K562 (cell line): ENCODE data around the gene MTFR2. TPM values are rescaled to one million over a fixed set of nuclear protein-coding genes. Genes with fewer than 3 reads are reported as not detected.

Source experiments
- ARID3B ChIP-seq: fragments of 250-450 bp; sonication (Bioruptor Pico); IDR thresholded peaks from 2 replicates; pipeline ENCODE4 v1.4.0; 2020; ENCODE audit warnings: borderline replicate concordance
- CBFA2T3 ChIP-seq: fragments of 450-650 bp; IDR thresholded peaks from 2 replicates; pipeline ENCODE4 v1.6.1; 2017
- ETS2 ChIP-seq: IDR thresholded peaks from 2 replicates; pipeline ENCODE4 v1.6.1; 2016; ENCODE audit warnings: borderline replicate concordance, missing genetic modification characterization, mild to moderate bottlenecking, moderate library complexity, missing compliant biosample characterization; ENCODE audit not compliant: poor library complexity, severe bottlenecking
- GTF2E2 ChIP-seq: fragments of 200-800 bp; sonication (Bioruptor generic); IDR thresholded peaks from 2 replicates; pipeline ENCODE4 v1.6.1; 2016; ENCODE audit warnings: missing genetic modification characterization, missing compliant biosample characterization
- HMBOX1 ChIP-seq: sonication (generic); IDR thresholded peaks from 2 replicates; pipeline ENCODE4 v1.6.1; 2016
- HSF4 ChIP-seq: fragments of 250-450 bp; sonication (Bioruptor Pico); IDR thresholded peaks from 2 replicates; pipeline ENCODE4 v2.1.2; 2022; ENCODE audit warnings: mild to moderate bottlenecking, moderate library complexity, borderline replicate concordance
- KAT2B ChIP-seq: IDR thresholded peaks from one replicate; pipeline ENCODE4 v1.6.1; 2012; ENCODE audit warnings: low read depth, mild to moderate bottlenecking, control low read depth, inconsistent platforms, low read length, moderate library complexity
- KAT8 ChIP-seq: fragments of 450-650 bp; IDR thresholded peaks from 2 replicates; pipeline ENCODE4 v1.6.1; 2016; ENCODE audit warnings: low read depth, mild to moderate bottlenecking
- KDM1A ChIP-seq, 2 experiments: fragments of 450-650 bp; IDR thresholded peaks; 2 replicates each; pipeline ENCODE4 v1.6.1; 2016; ENCODE audit warnings: mild to moderate bottlenecking in 2 of 2
- NR4A1 ChIP-seq, 2 experiments: fragments of 250-450 bp in 1 of 2; fragments of 450-650 bp in 1 of 2; sonication (Bioruptor Pico) in 1 of 2; IDR thresholded peaks; 2 replicates each; pipeline versions ENCODE4 v1.4.0 to v1.6.1; 2016 to 2020; ENCODE audit warnings: mild to moderate bottlenecking in 2 of 2, missing compliant biosample characterization in 1 of 2, missing genetic modification characterization in 1 of 2, moderate library complexity in 1 of 2
- RFX7 ChIP-seq: fragments of 250-450 bp; sonication (Bioruptor Pico); IDR thresholded peaks from 2 replicates; pipeline ENCODE4 v1.5.1; 2021; ENCODE audit warnings: mild to moderate bottlenecking
- SNIP1 ChIP-seq: fragments of 450-650 bp; IDR thresholded peaks from 2 replicates; pipeline ENCODE4 v1.7.1; 2017; ENCODE audit warnings: low read depth, mild to moderate bottlenecking
- TAF7 ChIP-seq: fragments of 450-650 bp; IDR thresholded peaks from 2 replicates; pipeline ENCODE4 v1.6.1; 2016; ENCODE audit warnings: missing genetic modification characterization, missing compliant biosample characterization
- TAL1 ChIP-seq: fragments of 450-650 bp; IDR thresholded peaks from 2 replicates; pipeline ENCODE4 v1.6.1; 2016; ENCODE audit warnings: mild to moderate bottlenecking
- THRAP3 ChIP-seq: fragments of 450-650 bp; IDR thresholded peaks from 2 replicates; pipeline ENCODE4 v1.6.1; 2016; ENCODE audit warnings: mild to moderate bottlenecking, inconsistent platforms, borderline replicate concordance
- ZNF23 ChIP-seq: fragments of 250-450 bp; sonication (Bioruptor Pico); IDR thresholded peaks from 2 replicates; pipeline ENCODE4 v1.4.0; 2020; ENCODE audit warnings: mild to moderate bottlenecking
- ZNF609 ChIP-seq: sonication (generic); formaldehyde crosslinking; IDR thresholded peaks from 2 replicates; pipeline ENCODE4 v1.8.1; 2023; ENCODE audit warnings: missing genetic modification reagents, mild to moderate bottlenecking, borderline replicate concordance
- ZNF764 ChIP-seq: fragments of 250-450 bp; sonication (Bioruptor Pico); IDR thresholded peaks from 2 replicates; pipeline ENCODE4 v1.4.0; 2020; ENCODE audit warnings: low read depth, mild to moderate bottlenecking, moderate library complexity
- polyA plus RNA-seq, 8 experiments: library from polyadenylated mRNA; depleted of rRNA in 4 of 8; stranded (reverse) in 5 of 8; unstranded in 3 of 8; fragments of >200 nt; fragmentation: Nextera tagmentation in 2 of 8; fragmentation: Illumina TruSeq in 1 of 8; extraction: Ambion mirVana in 2 of 8; extraction: Trizol in 1 of 8; gene quantifications; 2 replicates each; pipeline versions ENCODE4 v1.2.1 to v1.2.3, GENCODE V29; 2011 to 2014; ENCODE audit warnings: inconsistent platforms in 1 of 8, missing spikeins in 1 of 8
- total RNA-seq, 7 experiments: library from RNA; depleted of rRNA in 6 of 7; stranded (reverse); fragments of >200 nt in 6 of 7; fragmentation: Illumina TruSeq in 2 of 7; extraction: Trizol in 2 of 7; gene quantifications; 2 replicates each; pipeline versions ENCODE4 v1.2.1 to v1.2.3, GENCODE V29; 2011 to 2021; ENCODE audit warnings: low replicate concordance in 1 of 7

MTFR2 gene
- total and polyA plus RNA-seq, 9 of the 15 experiments (the other 6 are each of a cell fraction or from before 2014, with no cell fraction given), result 10.1 to 63.3 (median 45.9) TPM

- TF ChIP-seq ZNF609 (CRISPR knock-in tag) (peak; percentile 88; the same call in 1 of the 2 replicates), CBFA2T3 (0 out of 2 replicates have a peak, but pooled peaks have one; percentile 21), TAF7 (peak; percentile 98), HMBOX1 (no peak), NR4A1 (CRISPR knock-in tag; IDR thresholded peaks at IDR 0.05) (peak; percentile 49; the same call in 1 of the 2 replicates), NR4A1 (tag; IDR thresholded peaks at IDR 0.05) (peak; percentile 82; the same call in 1 of the 2 replicates), THRAP3 (peak; percentile 54; the same call in 1 of the 2 replicates), RFX7 (CRISPR knock-in tag) (0 out of 2 replicates have a peak, but pooled peaks have one; percentile 80), SNIP1 (no peak), KDM1A (IDR thresholded peaks at IDR 0.05) (no peak), TAL1 (peak; percentile 6; the same call in 1 of the 2 replicates), KAT2B (no peak), ZNF23 (CRISPR knock-in tag) (0 out of 2 replicates have a peak, but pooled peaks have one; percentile 57), HSF4 (peak; percentile 75; the same call in 1 of the 2 replicates), ETS2 (peak; percentile 98), KAT8 (peak; percentile 52; the same call in 1 of the 2 replicates), GTF2E2 (tag) (peak; percentile 99), ARID3B (peak; percentile 62; the same call in 1 of the 2 replicates), ZNF764 (CRISPR knock-in tag) (no peak)
Observed at GRCh38 chr6:136289579-136290409, 39.7 kb upstream of the MTFR2 start, which contains the start of gene BCLAF1 (continued).
